Stimulated activated CD8-positive, alpha-beta memory T cell treated with anti-CD3 and anti-CD28 coated beads, Interleukin-7, amount 100 ng/mL, for 24 hours (primary cell): ENCODE measurements around the gene SERP2.

ENCODE experiments used
- DNase-seq: peaks from one replicate; pipeline ENCODE4 v3.0.0-alpha.2; 2020; ENCODE audit warnings: low read depth

Gene SERP2

GRCh38 chr13:44435142-44435918 lies 61.7 kb downstream of the SERP2 start:
- DNase-seq: peak; percentile 75

- no peak for DNase-seq
These were observed 62.4 kb downstream of the SERP2 start for GRCh38 chr13:44435919-44436510.

- DNase-seq: no peak
These were observed 63.1 kb downstream of the SERP2 start for GRCh38 chr13:44436589-44437337.

- DNase-seq: no peak
These were observed 64.0 kb downstream of the SERP2 start for GRCh38 chr13:44437356-44438233.

- DNase-seq: no peak
These were observed 64.6 kb downstream of the SERP2 start for GRCh38 chr13:44438234-44438579.

GRCh38 chr13:44439452-44440024 lies 65.9 kb downstream of the SERP2 start:
- DNase-seq: no peak

- DNase-seq: no peak
These were observed 66.5 kb downstream of the SERP2 start for GRCh38 chr13:44440046-44440608.
